Gastrocnemius medialis (tissue), 4 donors: ENCODE data around the gene ZMPSTE24. TPM values are rescaled to one million over a fixed set of nuclear protein-coding genes. Genes with fewer than 3 reads are reported as not detected.
A peak's percentile ranks its signal among the peaks of the same experiment; 100 is the strongest.
"Not testable (repeated sequence)": the region's sequence is repeated elsewhere in the genome, so short reads cannot be mapped to it uniquely, and the experiment has no call there.

Source experiments
- ATAC-seq, 2 donors: fragments of 150-250 bp; one replicate each; pipeline ENCODE4 v1.9.1; 2016
- DNase-seq, 2 donors: peaks; one replicate each; pipeline ENCODE4 v3.0.0-alpha.2; 2019
- H3K27ac ChIP-seq, 4 donors: fragments of 200-600 bp; sonication (generic); 1 replicate in 1 of 4; 2 replicates in 3 of 4; pipeline ENCODE4 v1.5.1; 2016 to 2018; ENCODE audit warnings: mild to moderate bottlenecking in 2 of 4, moderate library complexity in 1 of 4
- H3K27me3 ChIP-seq, 3 donors: fragments of 200-600 bp; sonication (generic) in 2 of 3; 1 replicate in 1 of 3; 2 replicates in 2 of 3; pipeline versions ENCODE4 v1.5.1 to v1.6.0; 2016 to 2019; ENCODE audit warnings: mild to moderate bottlenecking in 1 of 3, moderate library complexity in 1 of 3
- H3K36me3 ChIP-seq, 2 donors: fragments of 200-600 bp; sonication (generic) in 1 of 2; one replicate each; pipeline ENCODE4 v1.5.1; 2017 to 2018
- H3K4me1 ChIP-seq, 2 donors: fragments of 200-600 bp; sonication (generic) in 1 of 2; one replicate each; pipeline ENCODE4 v1.5.1; 2016 to 2017; ENCODE audit warnings: mild to moderate bottlenecking in 2 of 2
- H3K4me3 ChIP-seq, 4 donors: fragments of 200-600 bp; sonication (generic) in 3 of 4; 1 replicate in 1 of 4; 2 replicates in 3 of 4; pipeline ENCODE4 v1.5.1; 2016 to 2019; ENCODE audit warnings: mild to moderate bottlenecking in 2 of 4
- H3K9me3 ChIP-seq, 3 donors: fragments of 200-600 bp; sonication (generic) in 2 of 3; 1 replicate in 1 of 3; 2 replicates in 2 of 3; pipeline ENCODE4 v1.5.1; 2016 to 2019
- POLR2A ChIP-seq, 2 donors: fragments of 450-650 bp; IDR thresholded peaks; one replicate each; pipeline ENCODE4 v1.6.1; 2017; ENCODE audit warnings: antibody characterized with exemption in 2 of 2, mild to moderate bottlenecking in 2 of 2, moderate library complexity in 2 of 2
- in situ Hi-C, 4 donors: fragments of 200-750 bp; cut with MboI; loops; one replicate each; pipeline versions ENCODE4 v1.15.0 to v1.8.0; 2017; ENCODE audit warnings: low sequenced_read_pairs in 4 of 4
- intact Hi-C: fragments of 100-400 bp; cut with DNase I; formaldehyde crosslinking; loops from one replicate; pipeline ENCODE4 v1.15.1; 2023; ENCODE audit warnings: low total_unique reads
- total RNA-seq, 4 donors: library from RNA; depleted of rRNA; stranded (reverse); fragments of >200 nt; gene quantifications; one replicate each; pipeline versions ENCODE4 v1.1.0 to v1.2.3, GENCODE V29; 2016
- TF ChIP-seq, protein P1 (sequence below), 5 experiments: fragments of 450-650 bp in 3 of 5; fragments of 200-600 bp in 2 of 5; sonication (generic) in 2 of 5; IDR thresholded peaks in 4 of 5; conservative IDR thresholded peaks in 1 of 5; 1 replicate in 4 of 5; 2 replicates in 1 of 5; pipeline ENCODE4 v1.5.1; 2016 to 2019; ENCODE audit warnings: antibody characterized with exemption in 5 of 5, mild to moderate bottlenecking in 3 of 5, moderate library complexity in 3 of 5

Gene ZMPSTE24
- 10 to 100 TPM; 19.9 to 31.9 (median 24.0) TPM for total RNA-seq

- peak; percentile 98 to 99 for ATAC-seq
- in situ Hi-C loops (loop anchor here in 3 of 4 donors (5.0 to 10.0 kb wide), 3 partner anchors 93 to 103 kb away; partner anchors contain the start of gene RLF (in 2 of the 3)), intact Hi-C loops (loop anchor here (2.0 to 5.0 kb wide), 4 partner anchors 97 to 216 kb away; partner anchors contain the start of genes CAP1, RLF and SMAP2)
- peak within 1 kb of the TSS; percentile 83 to 98 (median 88) for H3K27ac ChIP-seq
- no peaks in the 10 kb centered on the region for H3K9me3 ChIP-seq
- no peaks in the 10 kb centered on the region for H3K27me3 ChIP-seq
- peaks cover 0 to 25% of the 10 kb centered on the region in 2 donors for H3K36me3 ChIP-seq
- DNase-seq, result peak; percentile 94 to 97
- H3K4me1 ChIP-seq, result peaks cover 29 to 45% of the 10 kb centered on the region in 2 donors
- peak within 1 kb of the TSS; percentile 90 to 100 (median 93) for H3K4me3 ChIP-seq
- TF ChIP-seq, protein P1, sequence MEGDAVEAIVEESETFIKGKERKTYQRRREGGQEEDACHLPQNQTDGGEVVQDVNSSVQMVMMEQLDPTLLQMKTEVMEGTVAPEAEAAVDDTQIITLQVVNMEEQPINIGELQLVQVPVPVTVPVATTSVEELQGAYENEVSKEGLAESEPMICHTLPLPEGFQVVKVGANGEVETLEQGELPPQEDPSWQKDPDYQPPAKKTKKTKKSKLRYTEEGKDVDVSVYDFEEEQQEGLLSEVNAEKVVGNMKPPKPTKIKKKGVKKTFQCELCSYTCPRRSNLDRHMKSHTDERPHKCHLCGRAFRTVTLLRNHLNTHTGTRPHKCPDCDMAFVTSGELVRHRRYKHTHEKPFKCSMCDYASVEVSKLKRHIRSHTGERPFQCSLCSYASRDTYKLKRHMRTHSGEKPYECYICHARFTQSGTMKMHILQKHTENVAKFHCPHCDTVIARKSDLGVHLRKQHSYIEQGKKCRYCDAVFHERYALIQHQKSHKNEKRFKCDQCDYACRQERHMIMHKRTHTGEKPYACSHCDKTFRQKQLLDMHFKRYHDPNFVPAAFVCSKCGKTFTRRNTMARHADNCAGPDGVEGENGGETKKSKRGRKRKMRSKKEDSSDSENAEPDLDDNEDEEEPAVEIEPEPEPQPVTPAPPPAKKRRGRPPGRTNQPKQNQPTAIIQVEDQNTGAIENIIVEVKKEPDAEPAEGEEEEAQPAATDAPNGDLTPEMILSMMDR (IDR thresholded peaks at IDR 0.05 in 4 of 5, conservative IDR thresholded peaks at IDR 0.05 in 1 of 5), result no peak
- TF ChIP-seq POLR2A (IDR thresholded peaks at IDR 0.05), result peak; percentile 60 to 69
These were observed at the start of gene ZMPSTE24 for GRCh38 chr1:40257688-40258444. ZMPSTE24 (plus strand) TSS chr1:40258236; CDS start chr1:40258272, 36 bp downstream.

- Histone ChIP-seq H3K36me3 (peaks cover 0 to 9% of the 10 kb centered on the region in 2 donors), H3K9me3 (no peaks in the 10 kb centered on the region), H3K27ac (no peak overlapping the region), H3K4me1 (no peaks in the 10 kb centered on the region), H3K4me3 (no peak overlapping the region), H3K27me3 (no peaks in the 10 kb centered on the region)
- intact Hi-C loops (loop anchor here (5.0 kb wide), 1 partner anchor 33 kb away; no protein-coding TSS in a partner anchor), in situ Hi-C loops (no loop called here)
- TF ChIP-seq, protein P1 (IDR thresholded peaks at IDR 0.05 in 4 of 5, conservative IDR thresholded peaks at IDR 0.05 in 1 of 5), result no peak
- no peak for TF ChIP-seq POLR2A (IDR thresholded peaks at IDR 0.05)
- ATAC-seq (no peak), DNase-seq (no peak)
These were observed 47.4 kb upstream of the ZMPSTE24 start for GRCh38 chr1:40210511-40211204.

DNA sequence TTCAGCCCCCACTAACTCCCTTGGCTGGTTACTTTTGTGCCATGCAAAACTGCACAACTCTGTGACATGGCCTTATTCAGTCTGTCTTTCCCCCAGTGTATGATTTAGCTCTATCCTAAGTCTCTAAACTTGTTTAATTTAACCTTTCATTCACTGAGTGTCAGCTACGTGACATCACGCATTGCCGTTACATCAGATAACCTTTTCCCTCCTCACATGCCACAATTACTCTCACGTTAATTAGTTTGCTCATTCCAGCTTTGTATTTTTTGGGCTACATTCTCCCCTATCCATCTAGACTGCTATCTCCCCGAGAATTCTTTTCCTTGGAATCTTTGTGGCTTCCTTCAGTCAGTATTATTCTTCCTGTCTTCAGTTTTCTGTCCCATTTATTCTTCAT is 39.7 kb upstream of the ZMPSTE24 start:
- Histone ChIP-seq H3K27ac (no peak overlapping the region), H3K9me3 (no peaks in the 10 kb centered on the region), H3K4me1 (peaks cover 0 to 9% of the 10 kb centered on the region in 2 donors), H3K27me3 (no peaks in the 10 kb centered on the region), H3K36me3 (no peaks in the 10 kb centered on the region), H3K4me3 (no peak overlapping the region)
- DNase-seq (no peak), ATAC-seq (no peak)
- intact Hi-C loops (no loop called here), in situ Hi-C loops (no loop called here)
- TF ChIP-seq, protein P1 (IDR thresholded peaks at IDR 0.05 in 4 of 5, conservative IDR thresholded peaks at IDR 0.05 in 1 of 5), result no peak
- TF ChIP-seq POLR2A (IDR thresholded peaks at IDR 0.05), result no peak

DNA sequence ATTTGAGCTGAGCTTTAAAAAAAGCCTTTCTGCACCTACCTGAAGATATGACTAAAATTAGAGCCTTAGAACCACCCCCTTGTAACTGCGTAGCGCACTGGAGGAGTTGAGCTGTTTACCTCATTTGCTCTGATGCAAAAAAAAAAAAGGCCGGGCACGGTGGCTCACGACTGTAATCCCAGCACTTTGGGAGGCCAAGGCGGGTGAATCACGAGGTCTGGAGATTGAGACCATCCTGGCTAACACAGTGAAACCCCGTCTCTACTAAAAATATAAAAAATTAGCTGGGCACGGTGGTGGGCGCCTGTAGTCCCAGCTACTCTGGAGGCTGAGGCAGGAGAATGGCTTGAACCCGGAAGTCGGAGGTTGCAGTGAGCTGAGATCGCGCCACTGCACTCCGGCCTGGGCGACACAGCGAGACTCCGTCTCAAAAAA is 36.5 kb upstream of the ZMPSTE24 start:
- H3K36me3 ChIP-seq, H3K9me3 ChIP-seq, ATAC-seq, intact Hi-C loops, in situ Hi-C loops, H3K27me3 ChIP-seq, H3K4me1 ChIP-seq, DNase-seq, H3K4me3 ChIP-seq, H3K27ac ChIP-seq: not testable (repeated sequence)
